GM12878 (cell line): ENCODE results near the gene TAF9. TPM values are rescaled to one million over a fixed set of nuclear protein-coding genes. Genes with fewer than 3 reads are reported as not detected.
A peak's percentile ranks its signal among the peaks of the same experiment; 100 is the strongest.

Experiments used
- ATAC-seq: fragments of 200-7000 bp; cut with Tn5 transposase; 3 replicates; pipeline ENCODE4 v1.9.1; 2020; ENCODE audit warnings: mild to moderate bottlenecking, moderate library complexity
- BruUV-seq: library from RNA; stranded (reverse); fragments of 400-500 nt; replicated peaks from 2 replicates; lab custom pipeline; 2021; lab: Mats Ljungman, UMichigan
- CTCF ChIA-PET: fragments of 300-600 bp; sonication (Branson Sonifier 250); formaldehyde crosslinking; extraction: SDS; loops from one replicate; lab custom pipeline; 2021; ENCODE audit warnings: inconsistent platforms; lab: Yijun Ruan, JAX
- POLR2A ChIA-PET: fragments of 350-600 bp; formaldehyde crosslinking; extraction: SDS; loops from one replicate; lab custom pipeline; 2021; ENCODE audit warnings: inconsistent platforms; lab: Charles Lee
- RAD21 ChIA-PET: fragments of 300-600 bp; sonication (Branson Sonifier 250); formaldehyde crosslinking; loops from one replicate; lab custom pipeline; 2023; ENCODE audit warnings: antibody characterized with exemption; ENCODE audit not compliant: unreplicated experiment; lab: Charles Lee
- SMC1A ChIA-PET: fragments of 300-600 bp; sonication (Branson Sonifier 250); formaldehyde crosslinking; loops from one replicate; lab custom pipeline; 2023; ENCODE audit not compliant: unreplicated experiment, uncharacterized antibody; lab: Charles Lee
- DNase-seq: peaks from one replicate; pipeline ENCODE4 v3.0.0-alpha.2; 2011; ENCODE audit warnings: low read depth, low spot score
- FAIRE-seq: peaks from 3 replicates; lab custom pipeline; 2011; peaks lifted over from hg19 to GRCh38; lab: Jason Lieb, UNC
- H2AFZ ChIP-seq: 2 replicates; pipeline ENCODE4 v1.6.0; 2011; ENCODE audit warnings: low read depth, low read length, control low read depth; ENCODE audit not compliant: control insufficient read depth
- H3K27ac ChIP-seq: 2 replicates; pipeline ENCODE4 v1.5.1; 2011; ENCODE audit warnings: control low read depth; ENCODE audit not compliant: control insufficient read depth, insufficient read depth
- H3K27me3 ChIP-seq, 2 experiments: replicated peaks in 1 of 2; 2 replicates each; pipeline versions ENCODE4 v1.6.0 to v1.6.1; 2011; ENCODE audit warnings: low read length in 1 of 2; ENCODE audit not compliant: control insufficient read depth in 2 of 2, insufficient read depth in 2 of 2
- H3K36me3 ChIP-seq, 2 experiments: 2 replicates each; pipeline ENCODE4 v1.5.1; 2011; ENCODE audit warnings: low read length in 1 of 2; ENCODE audit not compliant: control insufficient read depth in 2 of 2, insufficient read depth in 2 of 2
- H3K4me1 ChIP-seq: 2 replicates; pipeline ENCODE4 v1.6.1; 2011; ENCODE audit warnings: mild to moderate bottlenecking, low read length, moderate library complexity, mixed read lengths; ENCODE audit not compliant: control insufficient read depth, insufficient read depth
- H3K4me2 ChIP-seq: 2 replicates; pipeline ENCODE4 v1.6.0; 2011; ENCODE audit warnings: control low read depth; ENCODE audit not compliant: control insufficient read depth, insufficient read depth
- H3K4me3 ChIP-seq: fragments of 200-600 bp; sonication (generic); 2 replicates; pipeline ENCODE4 v1.5.1; 2016
- H3K79me2 ChIP-seq: 2 replicates; pipeline ENCODE4 v1.6.0; 2011; ENCODE audit warnings: low read length; ENCODE audit not compliant: control insufficient read depth, insufficient read depth
- H3K9ac ChIP-seq: 2 replicates; pipeline ENCODE4 v1.8.0; 2011; ENCODE audit warnings: low read length, control low read depth, mixed read lengths; ENCODE audit not compliant: control insufficient read depth, insufficient read depth
- H3K9me3 ChIP-seq: replicated peaks from 3 replicates; pipeline ENCODE4 v1.5.1; 2011; ENCODE audit warnings: mild to moderate bottlenecking, low read length; ENCODE audit not compliant: control insufficient read depth, insufficient read depth
- H4K20me1 ChIP-seq: 2 replicates; pipeline ENCODE4 v1.6.0; 2011; ENCODE audit not compliant: control insufficient read depth, insufficient read depth
- CREB1 ChIP-seq: IDR thresholded peaks from 2 replicates; pipeline ENCODE4 v1.6.1; 2012; ENCODE audit warnings: low read depth, mild to moderate bottlenecking, inconsistent platforms
- MAX ChIP-seq: IDR thresholded peaks from 2 replicates; pipeline ENCODE4 v1.6.1; 2012; ENCODE audit warnings: low read depth, low read length, improper control_type of control experiment
- TCF12 ChIP-seq: IDR thresholded peaks from 2 replicates; pipeline ENCODE4 v1.6.1; 2011; ENCODE audit warnings: low read depth, mild to moderate bottlenecking, low read length
- WGBS: methylation state at CpG from one replicate; pipeline ENCODE4 v1.1.6; 2016; ENCODE audit warnings: low lambda C conversion rate; ENCODE audit not compliant: insufficient replicate concordance, insufficient coverage; ENCODE audit errors: missing lambda C conversion rate; 5-methylcytosine and 5-hydroxymethylcytosine counted together
- in situ Hi-C: fragments of 300-500 bp; cut with MboI; formaldehyde crosslinking; loops from 9 replicates; pipeline ENCODE4 v1.14.3; 2018; ENCODE audit warnings: mixed read lengths
- intact Hi-C: fragments of 100-400 bp; cut with micrococcal nuclease; formaldehyde crosslinking; loops from one replicate; pipeline ENCODE4 v1.14.2; 2022; ENCODE audit not compliant: unreplicated experiment
- polyA plus RNA-seq, 11 experiments: library from polyadenylated mRNA; depleted of rRNA in 4 of 11; unstranded in 6 of 11; stranded (reverse) in 5 of 11; fragments of >200 nt; fragmentation: Nextera tagmentation in 4 of 11; fragmentation: Illumina TruSeq in 1 of 11; extraction: Ambion mirVana in 4 of 11; extraction: Trizol in 1 of 11; gene quantifications; 1 replicate in 1 of 11; 2 replicates in 10 of 11; pipeline versions ENCODE4 v1.2.1 to v1.2.3, GENCODE V29; 2011 to 2016; ENCODE audit warnings: inconsistent platforms in 2 of 11, missing spikeins in 2 of 11, low read depth in 1 of 11
- total RNA-seq, 4 experiments: library from RNA; depleted of rRNA in 3 of 4; stranded (reverse); fragments of >200 nt in 3 of 4; fragmentation: Illumina TruSeq in 1 of 4; extraction: Trizol in 1 of 4; gene quantifications; 2 replicates each; pipeline versions ENCODE4 v1.2.1 to v1.2.3, GENCODE V29; 2013 to 2021

TAF9 gene
- total and polyA plus RNA-seq, 10 of the 15 experiments (the other 5 are each of a cell fraction or from before 2014, with no cell fraction given) = 64.4 to 318 (median 150) TPM

GRCh38 chr5:69368458-69369339 lies 621 bp downstream of the TAF9 start:
- ChIA-PET RAD21 (no interaction called here), SMC1A (interaction anchor here (0.5 to 1.9 kb wide), 3 partner anchors 8 to 273 kb away, joined by 3 to 5 read pairs (median 4); no protein-coding TSS in a partner anchor), POLR2A (no interaction called here), CTCF (interaction anchor here (1.1 to 1.8 kb wide), 2 partner anchors 36 to 275 kb away, joined by 3 to 6 read pairs; partner anchors contain the start of genes CCDC125 and SLC30A5)
- Histone ChIP-seq H3K27ac (peak overlapping the region; percentile 99), H3K27me3 (no peaks in the 10 kb centered on the region), H4K20me1 (no peaks in the 10 kb centered on the region), H3K36me3 (peaks cover 0 to 19% of the 10 kb centered on the region in 2 experiments; a peak in 2 of 4 replicates), H3K9me3 (no peaks in the 10 kb centered on the region), H3K4me3 (peak overlapping the region; percentile 93), H3K4me2 (peak overlapping the region; percentile 80), H3K79me2 (peaks cover 93% of the 10 kb centered on the region), H3K4me1 (no peaks in the 10 kb centered on the region; the same call in 1 of the 2 replicates), H3K9ac (peak overlapping the region; percentile 97), H2AFZ (peak overlapping the region; percentile 96)
- 1% methylated on average over 31 of the region's 39 CpGs for WGBS
- TF ChIP-seq MAX (no peak), CREB1 (peak; percentile 36; the same call in 1 of the 2 replicates), TCF12 (0 out of 2 replicates have a peak, but pooled peaks have one; percentile 4)
- intact Hi-C loops (loop anchor here (1.0 to 10.0 kb wide), 4 partner anchors 104 to 275 kb away; partner anchors contain the start of genes CCNB1 and CDK7), in situ Hi-C loops (no loop called here)
- FAIRE-seq (no peak), DNase-seq (no peak), ATAC-seq (peak; percentile 4)
- TSS peak; percentile 75 for BruUV-seq
